Measurements from ENCODE around the gene C2CD2. TPM values are rescaled to one million over a fixed set of nuclear protein-coding genes. Genes with fewer than 3 reads are reported as not detected.

The C2CD2 gene
- total RNA-seq, 3 donors from 2014 or later: 9.4 to 29.1 (median 17.8) TPM

DNA sequence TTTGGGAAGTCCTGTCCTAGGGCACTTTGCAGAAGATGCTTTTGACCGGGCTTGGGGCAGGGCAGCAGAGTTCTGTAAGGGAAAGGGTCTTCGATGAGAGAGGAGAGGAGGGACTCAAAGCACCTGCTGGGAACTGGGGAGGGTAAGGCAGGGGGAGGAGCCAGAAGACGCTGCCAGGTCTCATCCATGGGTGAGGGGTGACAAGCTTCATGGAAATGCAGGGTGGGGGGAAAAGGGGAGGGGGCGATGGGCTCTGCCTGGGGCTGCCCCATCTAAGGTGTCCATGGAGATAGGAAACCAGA, 20.9 kb upstream of the C2CD2 start:
- intact Hi-C loops (cut with DNase I, micrococcal nuclease): no loop called here
- DNase-seq: no peak

DNA sequence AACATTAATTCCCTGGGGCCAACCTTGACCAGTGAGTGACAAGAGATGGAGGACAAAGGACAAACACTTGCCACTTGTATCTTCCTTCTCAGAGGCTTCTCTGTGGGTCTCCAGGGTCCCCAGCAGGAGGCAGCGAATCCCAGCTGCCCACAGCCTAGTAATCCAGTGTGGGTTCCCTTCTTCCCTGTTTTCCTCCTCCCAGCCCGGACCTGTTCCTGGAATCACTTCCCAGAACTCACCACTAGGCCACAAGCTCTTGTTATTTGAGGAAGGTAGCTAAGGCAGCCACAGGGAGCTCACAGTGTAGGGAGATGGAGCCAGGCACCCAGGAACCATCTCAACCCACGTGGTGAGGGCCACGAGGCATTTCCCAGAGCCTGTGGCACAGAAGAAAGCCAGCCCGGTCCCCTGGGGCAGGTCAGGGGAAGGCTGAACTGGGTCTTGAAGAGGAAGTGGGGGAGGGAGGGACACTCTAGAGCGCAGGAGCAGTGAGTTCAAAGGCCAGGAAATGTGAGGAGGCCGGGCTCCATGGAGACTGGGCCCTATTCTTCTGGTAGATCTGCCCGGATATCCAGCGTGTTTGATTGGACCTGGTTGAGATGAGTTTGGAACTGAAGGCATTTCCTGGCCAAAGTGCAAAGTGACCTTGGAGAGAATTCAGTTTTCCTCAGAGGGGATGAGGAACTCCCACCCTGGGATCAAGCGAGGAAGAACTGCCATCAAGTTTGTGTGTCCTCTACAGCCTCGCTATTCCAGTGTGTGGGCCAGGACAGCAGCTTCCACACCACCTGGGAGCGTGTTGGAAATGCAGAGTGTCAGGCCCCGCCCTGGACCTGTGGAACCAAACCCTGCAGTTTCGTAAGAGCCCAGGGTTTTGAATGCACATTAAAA, 20.3 kb upstream of the C2CD2 start:
- Histone ChIP-seq H3K4me3 (no peak overlapping the region), H3K36me3 (ENCODE audit: low read depth) (no peaks in the 10 kb centered on the region), H3K4me1 (ENCODE audit: low read depth) (peaks cover 11% of the 10 kb centered on the region), H3K9me3 (no peaks in the 10 kb centered on the region)
- intact Hi-C loops (cut with DNase I, micrococcal nuclease): no loop called here
- DNase-seq (no peak), ATAC-seq (peak; percentile 71)
- no peak for TF ChIP-seq CTCF (IDR thresholded peaks at IDR 0.05)

More for the DNA sequence above, 20.9 kb upstream of the C2CD2 start:
- H3K4me3 ChIP-seq: no peak overlapping the region
- H3K4me1 ChIP-seq (ENCODE audit: low read depth): peaks cover 11% of the 10 kb centered on the region
- no peaks in the 10 kb centered on the region for H3K9me3 ChIP-seq
- TF ChIP-seq CTCF (IDR thresholded peaks at IDR 0.05): no peak
- ATAC-seq: no peak
- no peaks in the 10 kb centered on the region for H3K36me3 ChIP-seq (ENCODE audit: low read depth)

- peak; percentile 72 to 83 (median 76) for DNase-seq
- H3K9me3 ChIP-seq: no peaks in the 10 kb centered on the region
- no peaks in the 10 kb centered on the region for H3K36me3 ChIP-seq (ENCODE audit: low read depth)
- H3K4me1 ChIP-seq (ENCODE audit: low read depth): peaks cover 11% of the 10 kb centered on the region
- no peak overlapping the region for H3K4me3 ChIP-seq
- no peak for TF ChIP-seq CTCF (IDR thresholded peaks at IDR 0.05)
- ATAC-seq: peak; percentile 96
- intact Hi-C loops (cut with DNase I, micrococcal nuclease): no loop called here
Measured at GRCh38 chr21:41973427-41973831, 19.6 kb upstream of the C2CD2 start.

- no peak for TF ChIP-seq CTCF (IDR thresholded peaks at IDR 0.05)
- peaks cover 11% of the 10 kb centered on the region for H3K4me1 ChIP-seq (ENCODE audit: low read depth)
- DNase-seq: no peak
- H3K9me3 ChIP-seq: no peaks in the 10 kb centered on the region
- intact Hi-C loops (cut with DNase I, micrococcal nuclease): no loop called here
- H3K4me3 ChIP-seq: no peak overlapping the region
- no peak for ATAC-seq
- H3K36me3 ChIP-seq (ENCODE audit: low read depth): no peaks in the 10 kb centered on the region
Measured at GRCh38 chr21:41972511-41973205, 18.8 kb upstream of the C2CD2 start.

GRCh38 chr21:41971891-41972290, 18.1 kb upstream of the C2CD2 start:
- H3K9me3 ChIP-seq: no peaks in the 10 kb centered on the region
- TF ChIP-seq CTCF (IDR thresholded peaks at IDR 0.05): no peak
- no peak overlapping the region for H3K4me3 ChIP-seq
- H3K4me1 ChIP-seq (ENCODE audit: low read depth): peaks cover 11% of the 10 kb centered on the region
- H3K36me3 ChIP-seq (ENCODE audit: low read depth): no peaks in the 10 kb centered on the region
- intact Hi-C loops (cut with DNase I, micrococcal nuclease): no loop called here
- DNase-seq (no peak), ATAC-seq (no peak)

Data from mucosa of descending colon (tissue), 3 donors.